Thyroid gland (tissue), 4 donors: ENCODE data around the gene CYP26C1.

Source experiments
- POLR2A ChIP-seq, 2 donors: fragments of 450-650 bp; IDR thresholded peaks; one replicate each; pipeline ENCODE4 v1.6.1; 2017; ENCODE audit warnings: antibody characterized with exemption in 2 of 2, mild to moderate bottlenecking in 2 of 2, moderate library complexity in 1 of 2
- TF ChIP-seq, protein P1 (sequence below), 6 experiments: fragments of 200-600 bp in 3 of 6; fragments of 450-650 bp in 3 of 6; sonication (generic) in 3 of 6; IDR thresholded peaks; one replicate each; pipeline ENCODE4 v1.5.1; 2016 to 2019; ENCODE audit warnings: antibody characterized with exemption in 6 of 6, mild to moderate bottlenecking in 2 of 6, inconsistent platforms in 1 of 6, moderate library complexity in 1 of 6

DNA sequence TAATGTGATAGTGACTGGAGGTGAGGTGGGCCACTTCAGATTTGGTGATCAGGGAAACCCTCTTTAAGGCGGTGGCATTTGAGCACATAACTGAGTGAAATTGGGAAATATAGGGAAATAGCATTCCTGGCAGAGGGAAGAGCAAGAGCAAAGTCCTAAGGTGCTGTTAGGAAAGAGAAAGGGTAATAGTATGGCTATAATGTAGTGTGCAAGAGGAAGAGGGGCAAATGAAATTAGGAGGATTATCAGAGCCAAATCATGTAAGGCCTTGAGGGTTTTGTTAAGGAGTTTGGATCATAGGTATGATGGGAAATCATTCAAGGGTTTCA is 27.8 kb upstream of the CYP26C1 start:
- TF ChIP-seq, protein P1, sequence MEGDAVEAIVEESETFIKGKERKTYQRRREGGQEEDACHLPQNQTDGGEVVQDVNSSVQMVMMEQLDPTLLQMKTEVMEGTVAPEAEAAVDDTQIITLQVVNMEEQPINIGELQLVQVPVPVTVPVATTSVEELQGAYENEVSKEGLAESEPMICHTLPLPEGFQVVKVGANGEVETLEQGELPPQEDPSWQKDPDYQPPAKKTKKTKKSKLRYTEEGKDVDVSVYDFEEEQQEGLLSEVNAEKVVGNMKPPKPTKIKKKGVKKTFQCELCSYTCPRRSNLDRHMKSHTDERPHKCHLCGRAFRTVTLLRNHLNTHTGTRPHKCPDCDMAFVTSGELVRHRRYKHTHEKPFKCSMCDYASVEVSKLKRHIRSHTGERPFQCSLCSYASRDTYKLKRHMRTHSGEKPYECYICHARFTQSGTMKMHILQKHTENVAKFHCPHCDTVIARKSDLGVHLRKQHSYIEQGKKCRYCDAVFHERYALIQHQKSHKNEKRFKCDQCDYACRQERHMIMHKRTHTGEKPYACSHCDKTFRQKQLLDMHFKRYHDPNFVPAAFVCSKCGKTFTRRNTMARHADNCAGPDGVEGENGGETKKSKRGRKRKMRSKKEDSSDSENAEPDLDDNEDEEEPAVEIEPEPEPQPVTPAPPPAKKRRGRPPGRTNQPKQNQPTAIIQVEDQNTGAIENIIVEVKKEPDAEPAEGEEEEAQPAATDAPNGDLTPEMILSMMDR (IDR thresholded peaks at IDR 0.05): no peak
- no peak for TF ChIP-seq POLR2A (IDR thresholded peaks at IDR 0.05)
